Liver (tissue), 9 donors: Measurements from ENCODE around the gene DIO3. TPM values are rescaled to one million over a fixed set of nuclear protein-coding genes. Genes with fewer than 3 reads are reported as not detected.

Experiments used
- DNase-seq: peaks from one replicate; pipeline ENCODE4 v3.0.0-alpha.2; 2017; ENCODE audit warnings: low spot score
- H3K27ac ChIP-seq, 2 donors: one replicate each; pipeline ENCODE4 v1.7.0; 2013; ENCODE audit warnings: inconsistent platforms in 2 of 2, low read length in 2 of 2, control low read depth in 1 of 2, low read depth in 1 of 2, mild to moderate bottlenecking in 1 of 2
- H3K27me3 ChIP-seq, 4 donors: one replicate each; pipeline versions ENCODE4 v1.6.1 to v1.7.0; 2013; ENCODE audit warnings: low read length in 3 of 4, inconsistent platforms in 1 of 4, mild to moderate bottlenecking in 1 of 4, moderate library complexity in 1 of 4; ENCODE audit not compliant: control insufficient read depth in 4 of 4, insufficient read depth in 4 of 4
- H3K36me3 ChIP-seq, 4 donors: one replicate each; pipeline versions ENCODE4 v1.6.1 to v1.7.0; 2013; ENCODE audit warnings: low read length in 3 of 4, mild to moderate bottlenecking in 3 of 4, low read depth in 1 of 4, moderate library complexity in 1 of 4; ENCODE audit not compliant: control insufficient read depth in 4 of 4, insufficient read depth in 3 of 4
- H3K4me1 ChIP-seq, 4 donors: one replicate each; pipeline versions ENCODE4 v1.6.1 to v1.7.0; 2013; ENCODE audit warnings: low read length in 3 of 4, mild to moderate bottlenecking in 3 of 4, moderate library complexity in 1 of 4; ENCODE audit not compliant: control insufficient read depth in 4 of 4, insufficient read depth in 4 of 4
- H3K4me3 ChIP-seq, 3 donors: one replicate each; pipeline versions ENCODE4 v1.6.1 to v1.7.0; 2013; ENCODE audit warnings: low read length in 3 of 3, control low read depth in 1 of 3, low read depth in 1 of 3, mild to moderate bottlenecking in 1 of 3
- H3K9ac ChIP-seq, 2 donors: one replicate each; pipeline ENCODE4 v1.7.0; 2013; ENCODE audit warnings: low read length in 2 of 2, mild to moderate bottlenecking in 2 of 2, moderate library complexity in 2 of 2, control low read depth in 1 of 2, low read depth in 1 of 2
- H3K9me3 ChIP-seq, 4 donors: one replicate each; pipeline versions ENCODE4 v1.6.1 to v1.7.0; 2013; ENCODE audit warnings: low read length in 3 of 4; ENCODE audit not compliant: control insufficient read depth in 4 of 4
- EGR1 ChIP-seq, 2 donors: IDR thresholded peaks; 2 replicates each; pipeline ENCODE4 v1.6.1; 2016 to 2018; ENCODE audit warnings: antibody characterized with exemption in 2 of 2, low read depth in 2 of 2
- GABPA ChIP-seq, 2 donors: IDR thresholded peaks in 1 of 2; conservative IDR thresholded peaks in 1 of 2; 2 replicates each; pipeline ENCODE4 v1.6.1; 2016; ENCODE audit warnings: antibody characterized with exemption in 2 of 2, mild to moderate bottlenecking in 1 of 2, moderate library complexity in 1 of 2
- NR2F2 ChIP-seq: IDR thresholded peaks from 2 replicates; pipeline ENCODE4 v1.6.1; 2016; ENCODE audit warnings: antibody characterized with exemption
- RXRA ChIP-seq, 2 donors: IDR thresholded peaks; 2 replicates each; pipeline ENCODE4 v1.6.1; 2017 to 2018; ENCODE audit warnings: antibody characterized with exemption in 2 of 2, mild to moderate bottlenecking in 1 of 2
- WGBS: extraction: QIAGEN DNeasy Blood & Tissue Kit; methylation state at CpG from one replicate; pipeline ENCODE4 v1.1.7; 2013; 5-methylcytosine and 5-hydroxymethylcytosine counted together
- polyA plus RNA-seq, 2 donors: library from polyadenylated mRNA; stranded (reverse) in 1 of 2; unstranded in 1 of 2; fragments of 200-250 nt in 1 of 2; fragments of >200 nt in 1 of 2; fragmentation: Nextera tagmentation in 1 of 2; extraction: Ambion mirVana in 1 of 2; gene quantifications; one replicate each; pipeline versions ENCODE4 v1.2.1 to v1.2.3, GENCODE V29; 2013 to 2015
- total RNA-seq, 2 donors: library from RNA; depleted of rRNA; stranded (reverse); fragments of >200 nt; gene quantifications; one replicate each; pipeline ENCODE4 v1.2.3, GENCODE V29; 2014
- TF ChIP-seq, protein P1 (sequence below): fragments of 150-350 bp; IDR thresholded peaks from 2 replicates; pipeline ENCODE4 v1.5.1; 2017; ENCODE audit warnings: improper control_type of control experiment, low read depth, low read length; ENCODE audit not compliant: missing input control
- TF ChIP-seq, protein P2 (sequence below): IDR thresholded peaks from 2 replicates; pipeline ENCODE4 v1.6.1; 2016; ENCODE audit warnings: antibody characterized with exemption
- TF ChIP-seq, protein P3 (sequence below): IDR thresholded peaks from 2 replicates; pipeline ENCODE4 v1.6.1; 2016; ENCODE audit warnings: antibody characterized with exemption, mild to moderate bottlenecking
- TF ChIP-seq, protein P4 (sequence below): IDR thresholded peaks from 2 replicates; pipeline ENCODE4 v1.6.1; 2016; ENCODE audit warnings: antibody characterized with exemption
- donor health status: healthy.
- donor health status: healthy.
- donor health status: healthy.
- donor health status: healthy.
- donor health status: healthy.

The DIO3 gene
- total and polyA plus RNA-seq, 4 donors, result 0.17 to 9.3 (median 0.51) TPM; not detected in 1

DNA sequence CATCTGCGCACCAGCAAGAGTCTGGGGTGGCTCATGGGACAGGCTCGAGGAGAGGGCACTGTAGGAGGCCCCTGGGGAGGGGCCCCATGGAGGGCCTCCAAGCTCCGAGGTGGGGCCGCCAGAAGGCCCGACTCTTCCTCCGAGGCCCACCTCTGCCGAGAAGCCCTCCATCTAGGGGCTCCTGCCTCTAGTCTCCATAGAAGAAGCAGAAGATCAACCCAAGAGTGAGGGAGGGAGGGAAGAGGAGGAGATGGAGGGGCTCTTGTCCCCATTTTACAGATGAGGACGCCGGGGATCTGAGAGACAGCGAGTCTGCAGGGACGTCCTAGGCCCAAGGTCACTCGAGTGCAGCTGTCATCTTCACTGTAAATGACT is 41.2 kb downstream of the DIO3 start:
- no peaks in the 10 kb centered on the region for H3K4me1 ChIP-seq
- TF ChIP-seq GABPA (IDR thresholded peaks at IDR 0.05 in 1 of 2, conservative IDR thresholded peaks at IDR 0.05 in 1 of 2), result no peak
- TF ChIP-seq, protein P1, sequence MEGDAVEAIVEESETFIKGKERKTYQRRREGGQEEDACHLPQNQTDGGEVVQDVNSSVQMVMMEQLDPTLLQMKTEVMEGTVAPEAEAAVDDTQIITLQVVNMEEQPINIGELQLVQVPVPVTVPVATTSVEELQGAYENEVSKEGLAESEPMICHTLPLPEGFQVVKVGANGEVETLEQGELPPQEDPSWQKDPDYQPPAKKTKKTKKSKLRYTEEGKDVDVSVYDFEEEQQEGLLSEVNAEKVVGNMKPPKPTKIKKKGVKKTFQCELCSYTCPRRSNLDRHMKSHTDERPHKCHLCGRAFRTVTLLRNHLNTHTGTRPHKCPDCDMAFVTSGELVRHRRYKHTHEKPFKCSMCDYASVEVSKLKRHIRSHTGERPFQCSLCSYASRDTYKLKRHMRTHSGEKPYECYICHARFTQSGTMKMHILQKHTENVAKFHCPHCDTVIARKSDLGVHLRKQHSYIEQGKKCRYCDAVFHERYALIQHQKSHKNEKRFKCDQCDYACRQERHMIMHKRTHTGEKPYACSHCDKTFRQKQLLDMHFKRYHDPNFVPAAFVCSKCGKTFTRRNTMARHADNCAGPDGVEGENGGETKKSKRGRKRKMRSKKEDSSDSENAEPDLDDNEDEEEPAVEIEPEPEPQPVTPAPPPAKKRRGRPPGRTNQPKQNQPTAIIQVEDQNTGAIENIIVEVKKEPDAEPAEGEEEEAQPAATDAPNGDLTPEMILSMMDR, result no peak
- TF ChIP-seq, protein P2, sequence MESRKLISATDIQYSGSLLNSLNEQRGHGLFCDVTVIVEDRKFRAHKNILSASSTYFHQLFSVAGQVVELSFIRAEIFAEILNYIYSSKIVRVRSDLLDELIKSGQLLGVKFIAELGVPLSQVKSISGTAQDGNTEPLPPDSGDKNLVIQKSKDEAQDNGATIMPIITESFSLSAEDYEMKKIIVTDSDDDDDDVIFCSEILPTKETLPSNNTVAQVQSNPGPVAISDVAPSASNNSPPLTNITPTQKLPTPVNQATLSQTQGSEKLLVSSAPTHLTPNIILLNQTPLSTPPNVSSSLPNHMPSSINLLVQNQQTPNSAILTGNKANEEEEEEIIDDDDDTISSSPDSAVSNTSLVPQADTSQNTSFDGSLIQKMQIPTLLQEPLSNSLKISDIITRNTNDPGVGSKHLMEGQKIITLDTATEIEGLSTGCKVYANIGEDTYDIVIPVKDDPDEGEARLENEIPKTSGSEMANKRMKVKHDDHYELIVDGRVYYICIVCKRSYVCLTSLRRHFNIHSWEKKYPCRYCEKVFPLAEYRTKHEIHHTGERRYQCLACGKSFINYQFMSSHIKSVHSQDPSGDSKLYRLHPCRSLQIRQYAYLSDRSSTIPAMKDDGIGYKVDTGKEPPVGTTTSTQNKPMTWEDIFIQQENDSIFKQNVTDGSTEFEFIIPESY, result no peak
- no peak overlapping the region for H3K27ac ChIP-seq
- no peak for DNase-seq
- H3K9ac ChIP-seq, result no peak overlapping the region
- WGBS, result 92% methylated on average over 12 of the region's 12 CpGs
- no peak overlapping the region for H3K4me3 ChIP-seq
- H3K36me3 ChIP-seq, result no peaks in the 10 kb centered on the region
- no peaks in the 10 kb centered on the region for H3K9me3 ChIP-seq
- H3K27me3 ChIP-seq, result no peaks in the 10 kb centered on the region

DNA sequence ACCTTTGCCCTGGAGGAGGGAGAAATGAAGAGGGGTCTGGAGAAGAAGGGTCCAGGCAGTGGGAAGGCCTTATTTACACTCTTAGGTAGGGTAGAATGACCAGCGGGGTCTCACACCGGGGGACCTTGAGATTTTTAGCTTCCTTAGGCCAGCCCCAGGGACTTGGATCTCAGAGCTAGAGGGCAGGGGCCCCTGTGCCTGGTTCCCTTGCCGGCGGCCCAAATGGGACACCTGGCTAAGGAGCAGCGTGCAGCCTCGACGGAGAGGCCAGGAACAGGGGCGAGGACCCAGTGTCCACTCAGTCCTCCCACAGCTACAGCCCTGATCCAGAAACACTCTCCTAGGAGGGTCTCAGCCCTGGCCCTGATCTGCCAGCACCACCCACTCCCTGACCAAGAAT is 41.8 kb downstream of the DIO3 start:
- Histone ChIP-seq H3K36me3 (no peaks in the 10 kb centered on the region), H3K27me3 (no peaks in the 10 kb centered on the region), H3K27ac (no peak overlapping the region), H3K9ac (no peak overlapping the region), H3K4me3 (no peak overlapping the region), H3K9me3 (no peaks in the 10 kb centered on the region), H3K4me1 (no peaks in the 10 kb centered on the region)
- TF ChIP-seq RXRA (IDR thresholded peaks at IDR 0.05), result no peak
- no peak for TF ChIP-seq EGR1 (IDR thresholded peaks at IDR 0.05; ENCODE audit: low read depth in 2 of 2)
- TF ChIP-seq, protein P3, sequence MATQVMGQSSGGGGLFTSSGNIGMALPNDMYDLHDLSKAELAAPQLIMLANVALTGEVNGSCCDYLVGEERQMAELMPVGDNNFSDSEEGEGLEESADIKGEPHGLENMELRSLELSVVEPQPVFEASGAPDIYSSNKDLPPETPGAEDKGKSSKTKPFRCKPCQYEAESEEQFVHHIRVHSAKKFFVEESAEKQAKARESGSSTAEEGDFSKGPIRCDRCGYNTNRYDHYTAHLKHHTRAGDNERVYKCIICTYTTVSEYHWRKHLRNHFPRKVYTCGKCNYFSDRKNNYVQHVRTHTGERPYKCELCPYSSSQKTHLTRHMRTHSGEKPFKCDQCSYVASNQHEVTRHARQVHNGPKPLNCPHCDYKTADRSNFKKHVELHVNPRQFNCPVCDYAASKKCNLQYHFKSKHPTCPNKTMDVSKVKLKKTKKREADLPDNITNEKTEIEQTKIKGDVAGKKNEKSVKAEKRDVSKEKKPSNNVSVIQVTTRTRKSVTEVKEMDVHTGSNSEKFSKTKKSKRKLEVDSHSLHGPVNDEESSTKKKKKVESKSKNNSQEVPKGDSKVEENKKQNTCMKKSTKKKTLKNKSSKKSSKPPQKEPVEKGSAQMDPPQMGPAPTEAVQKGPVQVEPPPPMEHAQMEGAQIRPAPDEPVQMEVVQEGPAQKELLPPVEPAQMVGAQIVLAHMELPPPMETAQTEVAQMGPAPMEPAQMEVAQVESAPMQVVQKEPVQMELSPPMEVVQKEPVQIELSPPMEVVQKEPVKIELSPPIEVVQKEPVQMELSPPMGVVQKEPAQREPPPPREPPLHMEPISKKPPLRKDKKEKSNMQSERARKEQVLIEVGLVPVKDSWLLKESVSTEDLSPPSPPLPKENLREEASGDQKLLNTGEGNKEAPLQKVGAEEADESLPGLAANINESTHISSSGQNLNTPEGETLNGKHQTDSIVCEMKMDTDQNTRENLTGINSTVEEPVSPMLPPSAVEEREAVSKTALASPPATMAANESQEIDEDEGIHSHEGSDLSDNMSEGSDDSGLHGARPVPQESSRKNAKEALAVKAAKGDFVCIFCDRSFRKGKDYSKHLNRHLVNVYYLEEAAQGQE, result no peak
- TF ChIP-seq, protein P2, result no peak
- TF ChIP-seq, protein P1, result no peak
- TF ChIP-seq, protein P4, sequence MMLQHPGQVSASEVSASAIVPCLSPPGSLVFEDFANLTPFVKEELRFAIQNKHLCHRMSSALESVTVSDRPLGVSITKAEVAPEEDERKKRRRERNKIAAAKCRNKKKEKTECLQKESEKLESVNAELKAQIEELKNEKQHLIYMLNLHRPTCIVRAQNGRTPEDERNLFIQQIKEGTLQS, result no peak
- TF ChIP-seq NR2F2, result no peak
- WGBS, result 94% methylated on average over 8 of the region's 8 CpGs
- DNase-seq, result peak; percentile 21
